ENCODE measurements around the gene ERCC6.

GRCh38 chr10:49575489-49576072 lies 36.7 kb upstream of the ERCC6 start:
- no peak for TF ChIP-seq CTCF (IDR thresholded peaks at IDR 0.05; ENCODE audit: extremely low read depth in 1 of 2, insufficient read depth in 1 of 2, low read depth in 1 of 2, low read length in 2 of 2)
- no peak for TF ChIP-seq JUN (IDR thresholded peaks at IDR 0.05; ENCODE audit: borderline replicate concordance, insufficient read depth, insufficient read length, low read depth)
